Mucosa of stomach (tissue), 1 donor: ENCODE measurements around the gene ARL11.

Source experiments
- H3K27me3 ChIP-seq: one replicate; pipeline ENCODE4 v1.7.0; 2013; ENCODE audit warnings: mild to moderate bottlenecking, low read length; ENCODE audit not compliant: control insufficient read depth, insufficient read depth
- H3K36me3 ChIP-seq: one replicate; pipeline ENCODE4 v1.7.0; 2013; ENCODE audit warnings: low read length; ENCODE audit not compliant: control insufficient read depth, insufficient read depth
- H3K4me1 ChIP-seq: one replicate; pipeline ENCODE4 v1.7.0; 2013; ENCODE audit warnings: mild to moderate bottlenecking, low read length; ENCODE audit not compliant: control insufficient read depth, insufficient read depth
- H3K4me3 ChIP-seq: one replicate; pipeline ENCODE4 v1.7.0; 2013; ENCODE audit warnings: low read length
- H3K9ac ChIP-seq: one replicate; pipeline ENCODE4 v1.7.0; 2013; ENCODE audit warnings: mild to moderate bottlenecking, low read length, moderate library complexity
- H3K9me3 ChIP-seq: one replicate; pipeline ENCODE4 v1.7.0; 2013; ENCODE audit warnings: mild to moderate bottlenecking, low read length, moderate library complexity; ENCODE audit not compliant: control insufficient read depth
- donor health status: Pancreatic carcinoma.

Gene ARL11

DNA sequence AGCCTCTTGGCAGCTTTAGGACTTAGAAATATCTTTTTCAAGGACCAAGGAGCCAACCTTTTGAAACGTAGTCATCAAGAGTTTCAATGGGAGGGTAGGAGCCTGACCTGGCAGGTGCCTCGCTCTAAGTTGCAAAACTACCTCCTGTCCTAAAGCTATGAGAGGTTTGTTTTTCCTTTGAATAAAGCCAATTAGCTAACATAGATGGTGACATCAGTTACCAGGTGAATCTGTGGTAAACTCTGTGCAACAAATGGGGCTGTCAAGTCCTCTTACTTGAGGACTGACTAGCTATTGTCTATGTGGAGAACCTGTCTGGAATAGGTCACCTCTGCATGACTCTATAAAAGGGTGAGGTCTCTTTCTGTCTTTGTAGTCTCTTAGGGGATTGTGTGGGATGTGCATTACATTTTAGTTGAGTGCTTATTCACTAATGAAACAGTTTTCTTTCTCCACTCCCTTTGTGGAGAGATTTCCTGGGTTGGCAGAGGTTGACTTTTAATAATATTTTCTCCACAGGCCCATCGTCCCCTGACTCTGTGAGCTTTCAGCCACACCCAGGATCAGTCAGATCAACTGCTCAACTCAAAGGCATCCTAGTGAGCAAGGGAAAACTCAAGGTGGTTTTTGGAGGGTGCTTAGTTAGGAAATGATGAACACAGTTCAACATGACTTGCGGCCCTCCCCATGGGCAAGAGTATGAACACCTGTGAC lies 9.9 kb downstream of the ARL11 start:
- H3K4me3 ChIP-seq = no peak overlapping the region
- H3K36me3 ChIP-seq = no peaks in the 10 kb centered on the region
- no peak overlapping the region for H3K9ac ChIP-seq
- no peaks in the 10 kb centered on the region for H3K4me1 ChIP-seq
- H3K9me3 ChIP-seq = no peaks in the 10 kb centered on the region
- no peaks in the 10 kb centered on the region for H3K27me3 ChIP-seq

DNA sequence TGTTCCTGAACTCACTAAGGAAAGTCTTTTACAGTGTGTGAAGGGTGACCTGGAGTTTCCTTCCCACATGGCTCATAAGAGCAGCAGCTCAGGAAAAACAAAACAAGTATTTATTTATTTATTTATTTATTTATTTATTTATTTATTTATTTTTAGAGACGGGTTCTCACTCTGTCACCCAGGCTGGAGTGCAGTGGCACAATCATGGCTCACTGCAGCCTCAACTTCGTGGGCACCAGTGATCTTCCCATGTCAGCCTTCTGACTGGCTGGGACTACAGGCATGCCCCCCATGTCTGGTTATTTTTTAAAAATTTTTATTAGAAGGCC lies 10.4 kb downstream of the ARL11 start:
- H3K9me3 ChIP-seq = no peaks in the 10 kb centered on the region
- H3K9ac ChIP-seq = no peak overlapping the region
- no peaks in the 10 kb centered on the region for H3K27me3 ChIP-seq
- no peaks in the 10 kb centered on the region for H3K36me3 ChIP-seq
- H3K4me1 ChIP-seq = no peaks in the 10 kb centered on the region
- no peak overlapping the region for H3K4me3 ChIP-seq

DNA sequence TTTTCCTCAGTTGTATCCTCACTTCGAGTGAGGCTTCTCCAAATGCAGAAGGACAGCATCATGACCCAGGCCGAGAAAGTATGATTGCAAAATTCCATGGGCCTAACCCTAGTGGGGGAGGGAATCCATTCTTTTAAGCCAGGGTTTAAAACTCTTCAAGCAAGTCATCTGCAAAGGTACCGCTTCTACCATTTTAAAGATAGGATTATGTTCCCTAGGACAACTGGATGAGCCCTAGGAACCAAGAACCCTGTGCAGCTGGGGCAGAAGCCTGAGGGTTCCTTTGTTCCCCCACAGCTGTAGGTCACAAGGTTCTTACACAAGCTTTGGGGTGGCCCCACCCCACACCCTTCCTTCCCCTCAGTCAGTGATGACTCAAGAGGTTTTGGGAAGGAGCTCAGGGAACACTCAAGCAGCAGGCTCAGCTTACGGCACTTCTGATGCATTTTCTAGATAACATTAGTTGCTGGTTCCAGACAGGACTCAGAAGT lies 13.5 kb downstream of the ARL11 start:
- Histone ChIP-seq H3K9ac (no peak overlapping the region), H3K9me3 (no peaks in the 10 kb centered on the region), H3K4me1 (no peaks in the 10 kb centered on the region), H3K36me3 (no peaks in the 10 kb centered on the region), H3K4me3 (no peak overlapping the region), H3K27me3 (no peaks in the 10 kb centered on the region)

DNA sequence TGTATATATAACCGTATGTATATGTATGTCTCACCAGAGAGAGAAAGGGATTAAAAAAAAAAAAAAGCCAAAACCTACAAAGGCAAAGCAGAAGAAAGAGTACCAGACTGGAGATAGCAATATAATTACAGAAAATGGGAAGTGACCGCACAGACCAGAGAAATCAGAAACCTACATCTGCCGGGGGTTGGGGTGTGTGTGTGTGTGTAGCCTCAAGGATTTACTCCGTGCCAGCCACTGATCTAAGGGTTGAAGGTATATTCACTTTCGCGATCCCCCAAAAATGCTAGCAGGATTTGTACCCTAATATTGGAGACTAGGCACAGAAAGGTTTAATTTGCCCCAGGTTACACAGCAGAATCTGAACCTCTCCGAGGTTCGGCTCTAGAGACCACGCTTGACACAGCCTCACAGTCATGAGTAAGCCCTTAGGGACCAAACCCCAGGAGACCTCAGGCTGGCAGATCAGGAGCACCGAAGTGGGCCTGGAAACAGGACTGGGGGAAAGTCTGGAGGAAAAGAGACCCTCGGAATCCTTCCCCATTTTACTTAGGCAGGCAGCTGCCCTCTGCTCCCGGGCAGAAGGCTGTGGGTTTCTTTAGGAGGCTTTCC lies 14.8 kb downstream of the ARL11 start:
- no peak overlapping the region for H3K4me3 ChIP-seq

DNA sequence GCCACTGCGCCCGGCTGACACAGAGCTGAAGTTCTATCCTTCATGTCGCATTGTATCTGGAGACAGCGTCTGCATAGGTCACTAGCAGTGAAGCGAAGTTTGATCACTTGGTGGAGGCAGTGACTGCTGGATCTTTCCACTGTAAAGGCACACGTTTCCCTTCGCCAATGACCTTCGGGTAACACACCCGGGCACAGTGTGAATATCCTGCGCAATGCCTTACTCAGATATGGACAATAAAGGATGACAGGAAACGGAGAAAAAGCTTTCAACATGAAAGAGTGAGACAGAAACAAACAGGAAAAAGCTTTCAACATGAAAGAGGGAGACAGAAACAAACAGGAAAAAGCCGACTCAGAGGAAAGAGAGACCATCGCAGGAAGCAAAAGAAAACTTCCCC lies 17.1 kb downstream of the ARL11 start:
- no peak overlapping the region for H3K4me3 ChIP-seq
- H3K27me3 ChIP-seq = no peaks in the 10 kb centered on the region
- H3K36me3 ChIP-seq = no peaks in the 10 kb centered on the region
- H3K9me3 ChIP-seq = no peaks in the 10 kb centered on the region
- no peak overlapping the region for H3K9ac ChIP-seq
- H3K4me1 ChIP-seq = no peaks in the 10 kb centered on the region

More for the DNA sequence above, 14.8 kb downstream of the ARL11 start:
- Histone ChIP-seq H3K27me3 (no peaks in the 10 kb centered on the region), H3K4me1 (no peaks in the 10 kb centered on the region), H3K9ac (no peak overlapping the region), H3K36me3 (no peaks in the 10 kb centered on the region), H3K9me3 (no peaks in the 10 kb centered on the region)

DNA sequence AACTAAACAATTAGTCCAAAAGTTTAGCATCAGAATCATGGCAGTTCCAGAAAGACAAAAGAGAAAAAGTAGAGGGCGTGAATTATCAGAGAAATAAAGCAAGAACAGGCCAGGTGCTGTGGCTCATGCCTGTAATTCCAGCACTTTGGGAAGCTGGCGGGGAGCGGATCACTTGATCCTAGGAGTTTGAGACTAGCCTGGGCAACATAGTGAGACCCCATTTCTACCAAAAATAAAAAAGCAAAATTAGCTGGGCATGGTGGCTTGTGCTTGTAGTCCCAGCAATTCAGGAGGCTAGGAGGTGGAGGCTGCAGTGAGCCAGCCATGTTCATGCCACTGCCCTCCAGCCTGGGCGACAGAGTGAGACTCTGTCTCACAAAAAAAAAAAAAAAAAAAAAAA lies 18.4 kb downstream of the ARL11 start:
- H3K4me1 ChIP-seq = no peaks in the 10 kb centered on the region
- H3K27me3 ChIP-seq = no peaks in the 10 kb centered on the region
- no peaks in the 10 kb centered on the region for H3K36me3 ChIP-seq
- no peaks in the 10 kb centered on the region for H3K9me3 ChIP-seq
- H3K4me3 ChIP-seq = no peak overlapping the region
- H3K9ac ChIP-seq = no peak overlapping the region

DNA sequence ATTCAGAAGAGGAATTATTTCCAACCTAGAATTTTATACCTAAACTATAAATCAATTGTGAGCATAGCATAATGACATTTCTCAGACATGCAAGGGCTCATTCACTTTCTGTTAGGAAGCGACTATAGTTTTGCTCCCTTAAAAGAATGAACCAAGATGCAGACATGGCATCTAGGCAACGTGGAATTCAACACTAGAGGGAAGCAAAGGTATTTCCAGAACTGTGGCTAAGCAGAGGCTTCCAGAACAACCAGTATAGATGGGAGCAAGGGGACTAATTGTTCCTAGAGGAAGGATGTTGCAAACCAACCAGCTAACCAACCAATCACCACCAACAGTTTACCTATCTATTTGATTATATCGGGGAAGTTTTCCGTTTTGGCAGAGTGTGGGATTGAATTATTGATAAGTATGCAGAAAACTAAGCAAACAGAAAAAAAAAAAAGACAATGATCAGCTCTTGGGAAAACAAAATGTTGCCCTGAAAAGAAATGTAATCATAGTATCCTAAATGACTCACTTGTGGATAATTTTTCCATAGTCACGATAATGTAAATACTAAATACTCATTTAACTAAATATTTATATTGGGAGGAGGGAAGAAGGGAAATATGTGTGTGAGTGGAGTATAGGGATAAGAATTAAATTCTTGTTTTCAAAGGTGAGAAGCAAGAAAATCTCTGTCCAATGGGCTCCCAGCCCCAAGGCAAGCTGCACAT lies 21.1 kb downstream of the ARL11 start:
- Histone ChIP-seq H3K27me3 (no peaks in the 10 kb centered on the region), H3K4me1 (no peaks in the 10 kb centered on the region), H3K9me3 (no peaks in the 10 kb centered on the region), H3K36me3 (no peaks in the 10 kb centered on the region), H3K4me3 (no peak overlapping the region), H3K9ac (no peak overlapping the region)

DNA sequence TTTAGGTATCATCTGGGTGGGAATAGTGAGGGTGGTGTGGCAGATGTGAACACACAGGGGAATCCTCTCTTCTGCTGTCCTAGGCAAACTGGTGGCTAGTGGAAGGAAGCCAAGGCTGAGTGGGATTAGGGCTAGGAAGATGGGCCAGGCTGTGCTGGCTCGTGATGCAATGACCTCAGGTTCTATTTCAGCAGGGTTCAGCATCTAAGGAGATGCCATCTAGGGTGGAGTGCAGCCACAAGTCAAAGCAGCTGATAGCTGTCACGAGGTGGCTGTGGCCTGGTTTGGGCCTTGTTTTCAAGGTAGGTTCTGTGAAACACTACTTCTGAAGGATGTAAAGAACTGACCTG lies 21.6 kb downstream of the ARL11 start:
- no peaks in the 10 kb centered on the region for H3K27me3 ChIP-seq
- H3K9me3 ChIP-seq = no peaks in the 10 kb centered on the region
- no peaks in the 10 kb centered on the region for H3K4me1 ChIP-seq
- H3K4me3 ChIP-seq = no peak overlapping the region
- H3K9ac ChIP-seq = no peak overlapping the region
- H3K36me3 ChIP-seq = no peaks in the 10 kb centered on the region

DNA sequence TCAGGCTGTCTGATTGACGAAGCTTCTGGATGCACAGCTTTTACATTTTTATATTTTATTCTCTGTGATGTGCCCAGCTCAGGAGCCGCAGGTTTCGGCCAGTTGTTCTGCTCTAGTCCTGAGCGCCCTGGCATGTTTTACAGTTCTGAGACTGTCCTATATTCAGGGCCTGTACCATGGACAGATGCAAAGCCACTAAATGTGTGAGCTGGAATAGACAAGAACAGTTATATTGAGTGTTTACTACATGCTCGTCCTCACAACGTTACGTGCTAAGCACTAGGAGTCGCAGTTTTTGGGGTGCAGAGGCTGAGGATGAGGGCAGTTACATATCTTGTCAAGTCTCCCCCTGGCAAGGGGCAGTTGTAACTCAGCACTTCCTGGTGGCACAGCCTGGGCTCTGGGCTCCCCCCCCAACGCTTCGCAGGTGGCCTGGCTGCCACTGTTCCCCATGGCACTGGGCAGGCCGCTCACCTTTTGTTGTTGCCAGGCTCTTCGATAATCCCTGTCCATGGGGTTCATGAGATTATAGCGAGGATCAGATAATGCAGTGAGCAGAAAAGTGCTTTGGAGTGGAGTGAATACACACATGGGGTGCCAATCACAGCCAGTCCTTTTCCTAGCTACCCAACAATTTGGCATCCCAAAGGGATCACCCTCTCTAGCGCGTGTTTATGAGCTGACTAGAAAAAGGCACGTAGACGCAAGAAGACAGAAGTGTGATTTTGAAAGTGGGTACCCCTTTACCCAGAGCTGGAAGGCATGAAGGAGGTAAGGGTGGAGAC lies 23.5 kb downstream of the ARL11 start:
- H3K9ac ChIP-seq = no peak overlapping the region
- no peak overlapping the region for H3K4me3 ChIP-seq
- no peaks in the 10 kb centered on the region for H3K4me1 ChIP-seq

DNA sequence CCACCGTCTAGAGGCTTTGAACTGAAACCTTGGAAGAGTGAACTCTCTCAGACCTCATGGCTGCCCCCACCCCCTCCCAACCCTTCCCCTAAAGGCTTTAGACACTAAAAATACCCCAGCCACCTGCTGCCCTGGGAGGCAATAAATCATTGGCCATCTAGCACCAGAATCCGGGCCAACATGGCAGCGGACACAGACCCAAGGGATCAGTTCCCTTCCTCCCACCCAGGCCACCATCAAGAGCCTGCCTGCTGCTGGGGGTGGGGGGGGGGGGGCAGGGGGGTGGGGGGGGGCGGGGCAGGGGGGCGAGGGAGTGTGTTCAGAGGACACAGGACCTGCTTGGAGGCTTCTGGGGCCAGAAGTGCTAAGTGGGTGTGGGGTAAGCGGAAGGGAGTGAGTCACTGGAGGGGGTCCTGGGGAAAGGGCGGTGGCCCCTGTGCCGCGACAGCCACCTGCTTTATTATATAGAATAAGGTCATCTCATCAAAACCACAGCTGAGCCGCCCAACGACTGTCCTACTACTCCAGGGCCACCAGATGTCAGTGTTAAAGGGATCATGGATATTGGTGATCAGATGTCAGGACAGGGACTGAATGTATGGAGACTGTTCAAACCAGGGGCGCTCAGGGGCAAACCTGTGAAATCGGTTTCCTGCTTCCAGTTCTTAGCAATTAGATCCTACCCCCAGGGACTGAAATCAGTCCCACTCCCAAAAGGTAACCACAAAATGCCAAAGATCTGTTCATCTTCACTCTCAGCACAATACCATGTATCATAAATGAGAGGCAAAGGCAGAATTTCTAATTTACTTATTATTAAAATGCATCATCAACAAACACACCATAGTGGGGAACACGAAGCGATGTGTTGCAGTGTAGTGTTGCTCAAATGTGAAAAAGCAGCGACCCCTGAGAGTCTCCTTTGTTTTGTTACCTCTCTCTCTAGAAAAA lies 24.3 kb downstream of the ARL11 start:
- Histone ChIP-seq H3K9me3 (no peaks in the 10 kb centered on the region), H3K27me3 (no peaks in the 10 kb centered on the region), H3K4me1 (no peaks in the 10 kb centered on the region), H3K36me3 (no peaks in the 10 kb centered on the region), H3K4me3 (no peak overlapping the region), H3K9ac (no peak overlapping the region)

More for the DNA sequence above, 23.5 kb downstream of the ARL11 start:
- no peaks in the 10 kb centered on the region for H3K27me3 ChIP-seq
- no peaks in the 10 kb centered on the region for H3K9me3 ChIP-seq
- H3K36me3 ChIP-seq = no peaks in the 10 kb centered on the region

DNA sequence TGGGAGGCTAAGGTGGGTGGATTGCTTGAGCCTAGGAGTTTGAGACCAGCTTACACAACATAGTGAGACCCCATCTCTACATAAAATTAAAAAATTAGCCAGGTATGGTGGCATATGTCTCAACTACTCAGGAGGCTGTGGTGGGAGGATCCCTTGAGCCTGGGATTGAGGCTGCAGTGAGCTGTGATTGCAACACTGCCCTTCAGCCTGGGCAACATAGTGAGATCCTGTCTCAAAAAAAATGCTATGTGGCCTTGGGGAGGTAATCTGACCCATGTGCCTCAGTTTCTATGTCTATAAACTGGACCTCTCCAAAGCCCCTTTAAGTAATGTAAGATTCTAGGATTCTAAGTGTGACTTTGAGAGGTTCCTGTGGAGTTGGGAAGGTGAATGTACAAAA lies 25.2 kb downstream of the ARL11 start:
- Histone ChIP-seq H3K4me3 (no peak overlapping the region), H3K36me3 (no peaks in the 10 kb centered on the region), H3K9me3 (no peaks in the 10 kb centered on the region), H3K9ac (no peak overlapping the region), H3K4me1 (no peaks in the 10 kb centered on the region), H3K27me3 (no peaks in the 10 kb centered on the region)
